GM18519 (cell line): ENCODE measurements around the gene CCDC107.

Source experiments
- ATAC-seq: cut with Tn5 transposase; IDR thresholded peaks from one replicate; pipeline ENCODE4 v1.9.1; 2021; ENCODE audit warnings: mild to moderate bottlenecking, moderate library complexity; ENCODE audit not compliant: unreplicated experiment, low FRiP score

The CCDC107 gene

DNA sequence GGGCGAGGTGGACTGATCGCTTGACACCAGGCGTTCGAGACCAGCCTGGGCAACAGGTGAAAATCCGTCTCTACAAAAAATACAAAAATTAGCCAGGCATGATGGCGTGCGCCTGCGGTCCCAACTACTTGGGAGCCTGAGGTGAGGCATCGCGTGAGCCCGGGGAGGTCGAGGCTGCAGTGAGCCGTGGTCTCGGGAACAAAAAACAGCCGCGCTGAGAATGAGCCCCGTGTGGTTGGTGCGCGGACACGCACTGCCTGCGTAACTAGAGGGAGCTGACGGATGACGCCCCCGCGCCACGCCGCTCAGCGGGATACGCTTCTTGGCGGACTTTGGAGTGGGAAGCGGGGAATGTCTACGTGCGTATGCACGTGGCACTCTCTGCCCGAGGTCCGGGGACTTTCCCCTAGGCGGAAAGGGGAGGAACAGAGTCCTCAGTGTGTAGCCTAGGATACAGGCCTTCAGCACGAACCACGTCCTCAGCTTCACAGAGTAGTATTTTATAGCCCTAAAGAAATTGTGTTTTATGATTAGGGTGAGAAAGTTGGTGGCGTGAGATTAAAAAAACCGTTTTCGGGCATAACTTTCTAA is 451 bp upstream of the CCDC107 start, which contains the start of gene RMRP:
TSS of gene RMRP (minus strand) at position 474 of the 591 bp plus-strand sequence.
- peak; percentile 82 for ATAC-seq

DNA sequence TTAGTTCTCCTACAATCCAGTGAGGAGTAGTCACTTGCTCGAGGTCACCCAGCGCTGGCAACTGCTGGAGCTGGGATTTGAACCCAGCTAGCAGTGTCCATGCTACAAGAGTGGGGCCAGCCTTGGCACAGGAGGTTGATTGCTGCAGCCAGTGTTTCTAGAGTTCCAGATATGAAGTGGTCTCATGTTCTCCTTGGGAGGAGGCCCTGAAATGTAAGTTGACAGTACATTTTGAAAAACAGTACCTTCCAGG is 802 bp downstream of the CCDC107 start:
- no peak for ATAC-seq

DNA sequence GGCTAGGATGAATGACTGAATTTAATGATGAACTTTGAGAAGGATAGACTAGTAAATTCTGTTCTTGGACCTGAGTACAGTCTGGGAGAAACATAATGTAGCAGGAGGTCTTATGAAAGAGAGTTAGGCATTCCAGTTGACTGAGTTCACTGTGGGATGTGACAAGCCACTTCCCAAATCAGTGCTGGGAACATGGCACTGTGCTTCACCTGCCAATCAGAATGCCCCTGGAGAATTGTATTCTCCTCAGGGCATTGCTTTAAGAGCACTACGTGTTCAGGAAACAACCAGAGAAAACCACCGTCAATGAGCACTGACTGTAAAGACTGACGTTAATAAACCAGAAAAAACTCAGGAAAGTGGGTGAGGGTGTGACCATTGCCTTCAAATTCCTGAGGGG is 1.2 kb downstream of the CCDC107 start:
- no peak for ATAC-seq

DNA sequence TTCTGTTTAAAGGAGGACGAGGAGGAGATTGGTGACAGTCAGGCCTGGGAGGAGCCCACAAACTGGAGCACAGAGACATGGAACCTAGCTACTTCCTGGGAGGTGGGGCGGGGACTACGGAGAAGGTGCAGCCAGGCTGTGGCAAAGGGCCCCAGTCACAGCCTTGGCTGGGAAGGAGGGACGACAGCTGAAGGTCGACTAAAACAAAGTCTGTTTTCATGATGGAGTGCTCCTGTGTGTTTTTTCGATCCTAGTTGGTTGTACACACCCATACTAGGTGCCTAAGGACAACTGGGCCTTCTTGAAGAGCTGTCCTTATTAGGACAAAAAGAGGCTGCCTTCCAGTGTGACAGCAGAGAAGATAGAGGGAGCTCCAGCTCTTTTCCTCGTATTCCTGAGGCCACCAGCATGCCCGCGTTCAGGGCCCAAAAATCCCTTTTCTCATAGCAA is 2.9 kb downstream of the CCDC107 start:
- ATAC-seq = no peak

DNA sequence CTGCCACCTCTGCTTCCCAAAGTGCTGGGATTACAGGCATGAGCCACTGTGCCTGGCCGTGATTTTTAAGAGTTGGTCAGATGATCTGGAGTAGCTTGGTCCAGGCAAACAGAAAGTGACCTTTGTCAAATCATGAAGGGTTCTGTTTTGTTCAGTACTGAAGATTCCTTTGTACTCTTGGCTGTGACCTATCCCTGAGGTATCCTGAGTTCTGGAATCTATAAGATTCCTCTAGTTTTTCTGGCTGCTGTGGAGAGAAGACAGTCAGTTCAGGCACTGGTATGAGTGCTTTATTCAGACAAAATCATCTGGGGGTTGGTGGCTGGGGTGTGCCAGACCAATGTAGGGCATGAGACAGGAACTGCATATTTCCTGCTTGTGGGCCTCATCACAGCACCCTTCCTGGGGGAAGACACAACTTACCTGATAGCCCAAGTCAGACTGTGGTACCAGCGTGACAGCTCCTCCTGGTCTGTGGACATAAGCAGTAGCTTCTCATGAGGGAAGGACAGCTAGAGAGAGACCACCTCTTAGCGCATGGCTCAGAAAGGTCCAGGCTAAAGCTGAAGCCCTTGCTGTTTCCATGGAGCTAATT is 3.8 kb downstream of the CCDC107 start:
- no peak for ATAC-seq

DNA sequence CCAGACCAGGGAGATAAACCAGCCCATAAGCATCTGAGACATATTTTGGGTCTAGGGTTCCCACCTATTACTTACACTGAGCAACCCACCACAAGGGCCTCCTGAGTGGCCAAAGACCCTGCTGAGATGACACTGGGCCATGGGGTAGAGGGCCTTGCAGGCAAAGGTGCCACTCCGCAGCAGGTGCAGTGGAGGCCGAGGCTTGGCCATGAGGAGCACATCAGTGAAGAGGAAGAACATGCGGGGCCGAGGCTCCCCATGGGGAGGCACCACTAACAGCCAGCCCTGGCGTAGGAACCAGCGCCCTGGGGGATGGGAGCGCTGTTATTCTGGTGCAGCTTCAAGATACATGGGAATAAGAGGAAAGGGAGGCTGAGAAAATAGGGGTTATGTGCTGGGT is 4.3 kb downstream of the CCDC107 start:
- no peak for ATAC-seq

DNA sequence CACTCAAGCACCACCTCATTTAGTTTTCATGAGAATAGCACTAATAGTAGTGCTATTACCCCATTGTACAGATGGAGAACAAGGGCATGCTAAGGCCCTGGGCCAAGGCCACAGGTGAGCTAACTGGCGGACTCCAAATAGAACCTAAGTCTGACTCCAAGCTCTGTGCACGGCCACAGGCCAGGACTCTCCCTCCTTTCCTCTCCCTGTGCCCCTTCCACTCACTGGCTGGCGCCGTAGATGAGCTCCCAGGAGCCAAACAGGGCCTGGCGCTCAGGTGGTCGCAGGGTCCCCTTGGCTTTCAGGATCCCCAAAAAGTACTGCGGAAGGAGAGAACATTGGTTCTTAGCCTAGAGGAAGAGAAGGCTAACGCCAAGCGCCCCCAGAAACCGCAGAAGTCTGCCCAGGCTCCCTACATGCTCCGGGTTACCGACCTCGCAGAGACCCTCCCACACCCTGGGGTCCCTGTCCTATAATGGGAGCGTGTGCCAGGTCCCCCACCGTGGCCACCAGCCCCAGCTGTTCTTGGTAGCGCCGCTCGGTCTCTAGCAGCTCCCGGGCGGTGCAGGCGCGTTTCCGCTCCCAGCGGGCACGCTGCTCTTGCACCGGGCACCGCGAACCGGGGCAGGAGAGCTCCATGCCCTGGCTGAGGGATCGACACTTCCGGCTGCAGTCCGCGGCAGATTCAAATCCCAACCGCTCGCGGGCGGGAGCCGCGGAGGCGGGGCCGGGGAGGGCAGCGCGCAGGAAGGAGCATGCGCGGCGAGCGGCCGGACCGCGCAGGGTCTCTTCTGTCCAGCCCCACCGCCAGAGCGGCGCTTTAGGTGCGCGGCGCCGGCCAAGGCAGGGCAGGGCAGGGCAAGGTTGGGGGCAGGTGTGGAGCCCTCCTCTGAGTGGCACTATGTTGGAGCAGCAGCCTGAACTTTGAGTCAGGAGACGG is 6.7 kb downstream of the CCDC107 start, which contains the start of gene ARHGEF39:
TSS of gene ARHGEF39 (minus strand) at position 665 of the 940 bp plus-strand sequence. CDS start at position 639, 26 bp downstream.
- peak; percentile 50 for ATAC-seq

DNA sequence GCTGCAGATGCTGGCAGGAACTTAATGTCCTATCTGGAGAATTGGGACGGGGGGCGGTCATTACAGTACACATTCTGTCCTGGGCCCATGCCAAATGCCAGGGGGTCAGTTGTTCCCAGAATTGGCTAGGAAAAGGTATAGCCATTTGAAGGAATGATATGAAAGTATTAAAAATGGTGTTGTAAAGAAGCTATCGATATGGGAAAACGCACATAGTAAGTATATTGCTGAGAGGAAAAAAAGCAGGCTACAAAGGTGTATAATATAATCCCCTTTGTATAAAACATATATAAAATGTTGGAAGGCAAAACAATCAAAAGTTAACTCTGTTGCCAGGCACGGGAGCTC is 7.4 kb downstream of the CCDC107 start:
- ATAC-seq = no peak

DNA sequence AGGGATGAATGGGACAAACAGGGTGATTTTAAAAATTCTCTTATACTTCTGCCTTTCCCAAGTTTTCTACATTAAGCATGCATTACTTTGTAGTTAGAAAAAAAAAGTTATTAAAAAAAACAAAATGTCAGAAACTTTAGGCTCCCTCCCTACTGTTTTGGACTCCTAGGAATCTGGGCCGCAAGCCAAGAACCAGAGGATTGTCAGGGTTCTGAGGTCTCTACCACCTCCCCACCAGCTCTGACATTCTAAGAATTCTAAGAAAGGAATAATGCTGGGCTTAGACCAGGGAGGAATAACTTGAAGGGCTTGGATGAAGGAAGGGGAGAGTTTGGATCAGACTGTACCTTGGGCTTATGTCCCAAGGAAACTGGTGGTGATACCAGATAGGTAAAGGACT is 8.0 kb downstream of the CCDC107 start:
- ATAC-seq = no peak

DNA sequence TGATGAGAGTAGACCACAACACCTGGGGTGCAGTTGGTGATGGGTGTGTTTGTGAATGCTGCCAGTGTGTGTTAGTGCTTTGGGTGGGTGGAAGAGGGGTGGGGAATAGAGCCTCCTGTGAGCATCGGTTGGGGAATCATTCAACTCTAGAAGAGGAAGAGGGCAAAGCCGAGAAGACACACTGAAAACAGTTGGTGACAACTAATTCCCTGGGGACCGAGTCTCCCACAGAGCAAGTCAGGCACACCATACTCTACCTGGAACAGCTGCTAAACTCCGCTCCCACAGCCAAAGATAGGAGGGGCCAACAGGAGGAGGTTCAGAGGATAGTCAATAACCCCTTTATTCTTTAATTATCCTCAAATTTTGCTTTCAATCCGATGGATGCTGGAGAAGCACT is 8.5 kb downstream of the CCDC107 start:
- no peak for ATAC-seq

DNA sequence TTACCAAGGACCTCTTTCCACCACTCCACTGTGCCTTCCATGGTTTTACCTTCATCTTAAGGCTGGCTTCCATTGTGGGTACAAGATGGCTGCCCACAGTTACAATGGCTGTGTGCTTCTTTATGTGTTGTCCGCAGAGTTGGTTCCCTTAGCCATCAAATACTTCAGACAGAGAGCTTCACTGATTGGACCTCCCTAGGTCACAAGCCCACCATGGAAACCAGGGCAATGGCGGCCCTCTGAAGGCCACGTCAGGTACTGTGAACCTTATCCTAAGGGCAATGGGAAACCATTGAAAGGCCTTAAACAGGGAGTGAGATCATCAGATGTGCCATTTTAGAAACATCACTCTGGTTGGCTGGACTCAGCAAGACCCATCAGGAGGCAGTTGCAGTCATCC is 9.8 kb downstream of the CCDC107 start:
- ATAC-seq = no peak

DNA sequence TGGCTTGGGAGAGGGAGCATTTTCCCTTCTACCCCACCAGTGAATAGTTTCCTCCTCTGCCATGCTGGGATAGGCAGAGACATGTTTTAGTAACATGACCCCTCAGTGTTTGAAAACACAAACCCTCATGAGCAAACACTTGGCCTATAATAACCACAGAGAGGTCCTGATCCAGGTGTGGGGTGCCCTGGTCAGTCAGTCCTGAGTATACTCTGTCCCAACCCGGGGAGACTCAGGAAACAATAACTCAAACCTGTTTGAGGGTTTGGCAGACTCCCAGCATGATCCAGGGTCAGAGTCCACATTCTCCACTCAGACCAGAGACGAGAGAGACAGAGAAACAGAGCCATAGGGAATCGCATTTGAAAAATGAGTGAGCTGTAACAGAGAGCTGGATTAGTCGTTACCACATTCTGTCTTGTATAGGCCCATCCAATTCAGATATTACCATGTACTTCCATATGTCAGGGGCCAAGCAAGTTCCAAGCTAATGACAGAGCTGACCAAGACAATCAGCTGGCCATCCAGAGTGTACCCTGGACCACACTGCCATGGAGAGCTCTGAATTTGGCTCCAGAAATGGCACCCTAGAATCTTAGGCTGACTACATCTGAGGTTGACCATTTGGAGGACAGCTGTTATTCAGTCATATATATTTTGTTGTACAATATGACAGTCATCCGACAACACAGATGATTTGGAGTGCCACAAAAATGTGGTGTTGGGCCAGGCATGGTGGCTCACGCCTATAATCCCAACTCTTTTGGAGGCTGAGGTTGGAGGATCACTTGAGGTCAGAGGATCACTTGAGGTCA is 11.4 kb downstream of the CCDC107 start:
- ATAC-seq = no peak

DNA sequence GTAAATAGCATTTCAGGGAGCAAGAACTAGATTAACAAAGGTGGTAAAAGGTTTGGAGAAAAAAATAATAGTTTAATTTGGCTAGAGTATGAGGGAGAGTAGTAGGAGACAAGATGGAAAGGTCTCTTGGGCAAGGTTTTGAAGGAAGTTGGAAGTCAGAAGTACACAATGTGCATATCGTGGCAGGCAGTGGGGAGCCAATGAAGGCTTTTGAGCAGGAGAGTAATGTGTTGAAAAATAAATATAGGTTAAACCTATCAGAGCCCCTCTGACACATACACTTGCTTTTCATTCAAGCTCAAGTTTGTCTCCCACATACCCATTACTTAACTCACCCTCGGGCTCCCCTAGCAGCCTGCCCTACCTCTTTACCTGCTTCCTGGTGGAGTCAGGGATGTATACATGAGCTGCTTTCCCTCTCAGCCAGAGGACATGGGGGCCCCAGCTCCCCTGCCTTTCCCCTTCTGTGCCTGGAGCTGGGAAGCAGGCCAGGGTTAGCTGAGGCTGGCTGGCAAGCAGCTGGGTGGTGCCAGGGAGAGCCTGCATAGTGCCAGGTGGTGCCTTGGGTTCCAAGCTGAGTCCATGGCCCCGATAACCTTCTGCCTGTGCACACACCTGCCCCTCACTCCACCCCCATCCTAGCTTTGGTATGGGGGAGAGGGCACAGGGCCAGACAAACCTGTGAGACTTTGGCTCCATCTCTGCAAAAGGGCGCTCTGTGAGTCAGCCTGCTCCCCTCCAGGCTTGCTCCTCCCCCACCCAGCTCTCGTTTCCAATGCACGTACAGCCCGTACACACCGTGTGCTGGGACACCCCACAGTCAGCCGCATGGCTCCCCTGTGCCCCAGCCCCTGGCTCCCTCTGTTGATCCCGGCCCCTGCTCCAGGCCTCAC is 15.3 kb downstream of the CCDC107 start, which contains the start of gene CA9:
TSS of gene CA9 (plus strand) at position 797 of the 893 bp plus-strand sequence. CDS start at position 829, 32 bp downstream.
- ATAC-seq = no peak

DNA sequence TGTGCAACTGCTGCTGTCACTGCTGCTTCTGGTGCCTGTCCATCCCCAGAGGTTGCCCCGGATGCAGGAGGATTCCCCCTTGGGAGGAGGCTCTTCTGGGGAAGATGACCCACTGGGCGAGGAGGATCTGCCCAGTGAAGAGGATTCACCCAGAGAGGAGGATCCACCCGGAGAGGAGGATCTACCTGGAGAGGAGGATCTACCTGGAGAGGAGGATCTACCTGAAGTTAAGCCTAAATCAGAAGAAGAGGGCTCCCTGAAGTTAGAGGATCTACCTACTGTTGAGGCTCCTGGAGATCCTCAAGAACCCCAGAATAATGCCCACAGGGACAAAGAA is 15.9 kb downstream of the CCDC107 start:
- ATAC-seq = no peak

DNA sequence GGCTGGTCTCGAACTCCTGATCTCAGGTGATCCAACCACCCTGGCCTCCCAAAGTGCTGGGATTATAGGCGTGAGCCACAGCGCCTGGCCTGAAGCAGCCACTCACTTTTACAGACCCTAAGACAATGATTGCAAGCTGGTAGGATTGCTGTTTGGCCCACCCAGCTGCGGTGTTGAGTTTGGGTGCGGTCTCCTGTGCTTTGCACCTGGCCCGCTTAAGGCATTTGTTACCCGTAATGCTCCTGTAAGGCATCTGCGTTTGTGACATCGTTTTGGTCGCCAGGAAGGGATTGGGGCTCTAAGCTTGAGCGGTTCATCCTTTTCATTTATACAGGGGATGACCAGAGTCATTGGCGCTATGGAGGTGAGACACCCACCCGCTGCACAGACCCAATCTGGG is 17.1 kb downstream of the CCDC107 start:
- no peak for ATAC-seq

DNA sequence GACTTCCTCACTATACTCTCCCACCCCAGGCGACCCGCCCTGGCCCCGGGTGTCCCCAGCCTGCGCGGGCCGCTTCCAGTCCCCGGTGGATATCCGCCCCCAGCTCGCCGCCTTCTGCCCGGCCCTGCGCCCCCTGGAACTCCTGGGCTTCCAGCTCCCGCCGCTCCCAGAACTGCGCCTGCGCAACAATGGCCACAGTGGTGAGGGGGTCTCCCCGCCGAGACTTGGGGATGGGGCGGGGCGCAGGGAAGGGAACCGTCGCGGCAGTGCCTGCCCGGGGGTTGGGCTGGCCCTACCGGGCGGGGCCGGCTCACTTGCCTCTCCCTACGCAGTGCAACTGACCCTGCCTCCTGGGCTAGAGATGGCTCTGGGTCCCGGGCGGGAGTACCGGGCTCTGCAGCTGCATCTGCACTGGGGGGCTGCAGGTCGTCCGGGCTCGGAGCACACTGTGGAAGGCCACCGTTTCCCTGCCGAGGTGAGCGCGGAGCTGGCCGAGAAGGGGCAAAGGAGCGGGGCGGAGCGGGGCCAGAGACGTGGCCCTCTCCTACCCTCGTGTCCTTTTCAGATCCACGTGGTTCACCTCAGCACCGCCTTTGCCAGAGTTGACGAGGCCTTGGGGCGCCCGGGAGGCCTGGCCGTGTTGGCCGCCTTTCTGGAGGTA is 17.8 kb downstream of the CCDC107 start:
- no peak for ATAC-seq

DNA sequence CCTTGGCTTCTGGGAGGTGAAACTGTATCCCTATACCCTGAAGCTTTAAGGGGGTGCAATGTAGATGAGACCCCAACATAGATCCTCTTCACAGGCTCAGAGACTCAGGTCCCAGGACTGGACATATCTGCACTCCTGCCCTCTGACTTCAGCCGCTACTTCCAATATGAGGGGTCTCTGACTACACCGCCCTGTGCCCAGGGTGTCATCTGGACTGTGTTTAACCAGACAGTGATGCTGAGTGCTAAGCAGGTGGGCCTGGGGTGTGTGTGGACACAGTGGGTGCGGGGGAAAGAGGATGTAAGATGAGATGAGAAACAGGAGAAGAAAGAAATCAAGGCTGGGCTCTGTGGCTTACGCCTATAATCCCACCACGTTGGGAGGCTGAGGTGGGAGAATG is 21.0 kb downstream of the CCDC107 start:
- ATAC-seq = no peak

DNA sequence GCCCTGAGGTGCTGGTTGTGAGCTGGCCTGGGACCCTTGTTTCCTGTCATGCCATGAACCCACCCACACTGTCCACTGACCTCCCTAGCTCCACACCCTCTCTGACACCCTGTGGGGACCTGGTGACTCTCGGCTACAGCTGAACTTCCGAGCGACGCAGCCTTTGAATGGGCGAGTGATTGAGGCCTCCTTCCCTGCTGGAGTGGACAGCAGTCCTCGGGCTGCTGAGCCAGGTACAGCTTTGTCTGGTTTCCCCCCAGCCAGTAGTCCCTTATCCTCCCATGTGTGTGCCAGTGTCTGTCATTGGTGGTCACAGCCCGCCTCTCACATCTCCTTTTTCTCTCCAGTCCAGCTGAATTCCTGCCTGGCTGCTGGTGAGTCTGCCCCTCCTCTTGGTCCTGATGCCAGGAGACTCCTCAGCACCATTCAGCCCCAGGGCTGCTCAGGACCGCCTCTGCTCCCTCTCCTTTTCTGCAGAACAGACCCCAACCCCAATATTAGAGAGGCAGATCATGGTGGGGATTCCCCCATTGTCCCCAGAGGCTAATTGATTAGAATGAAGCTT is 21.8 kb downstream of the CCDC107 start:
- no peak for ATAC-seq
